ENCODE results near the gene PKHD1. TPM values are rescaled to one million over a fixed set of nuclear protein-coding genes. Genes with fewer than 3 reads are reported as not detected.

The PKHD1 gene
- total and polyA plus RNA-seq, 2 of the 8 experiments (the other 6 are each of a cell fraction or from before 2014, with no cell fraction given) = 0.06 to 0.09 TPM

- H2BK15ac ChIP-seq (ENCODE audit: low read length) = no peak overlapping the region
- no peak overlapping the region for H3K56ac ChIP-seq (replicated peaks; ENCODE audit: insufficient read length, low read depth, low read length)
- no peak overlapping the region for H2AFZ ChIP-seq (ENCODE audit: low read length)
- no peaks in the 10 kb centered on the region for H3K36me3 ChIP-seq (ENCODE audit: control insufficient read depth in 2 of 4, insufficient read depth in 4 of 4, low read length in 3 of 4)
- no peaks in the 10 kb centered on the region for H3K79me1 ChIP-seq (ENCODE audit: low read depth, low read length)
- no peak overlapping the region for H4K91ac ChIP-seq (replicated peaks; ENCODE audit: insufficient read length, low read length)
- no peak overlapping the region for H4K8ac ChIP-seq (ENCODE audit: extremely low read depth, insufficient read depth, low read length)
- POLR2A ChIA-PET (ENCODE audit: partially characterized antibody) = no interaction called here
- H2BK5ac ChIP-seq (ENCODE audit: low read depth, low read length) = no peak overlapping the region
- H3K79me2 ChIP-seq (ENCODE audit: control insufficient read depth in 1 of 2, insufficient read depth in 2 of 2, low read length in 2 of 2) = no peaks in the 10 kb centered on the region
- DNase-seq (ENCODE audit: low read depth in 1 of 2, low spot score in 2 of 2) (no peak), FAIRE-seq (no peak)
- H3K9ac ChIP-seq (replicated peaks in 1 of 4; ENCODE audit: extremely low read depth in 1 of 4, low read depth in 3 of 4, low read length in 3 of 4) = no peak overlapping the region
- no peak overlapping the region for H4K5ac ChIP-seq (ENCODE audit: insufficient read length, low read depth, low read length)
- H2BK20ac ChIP-seq (ENCODE audit: low read length) = no peak overlapping the region
- no peak overlapping the region for H2BK120ac ChIP-seq (replicated peaks; ENCODE audit: low read depth, low read length)
- no peak overlapping the region for H3K18ac ChIP-seq (ENCODE audit: extremely low read depth, low read length)
- TF ChIP-seq NRF1 (IDR thresholded peaks at IDR 0.05; ENCODE audit: low read depth, low read length) (no peak), BRCA1 (IDR thresholded peaks at IDR 0.05; ENCODE audit: low read depth, low read length) (no peak), SIN3A (conservative IDR thresholded peaks at IDR 0.05 in 1 of 2, IDR thresholded peaks at IDR 0.05 in 1 of 2; ENCODE audit: low read depth in 1 of 2, low read length in 2 of 2) (no peak), TEAD4 (IDR thresholded peaks at IDR 0.05; ENCODE audit: low read depth, low read length) (no peak), EGR1 (IDR thresholded peaks at IDR 0.05; ENCODE audit: borderline replicate concordance, low read depth, low read length) (no peak), SIX5 (IDR thresholded peaks at IDR 0.05; ENCODE audit: low read depth, low read length) (no peak), PHF8 (conservative IDR thresholded peaks at IDR 0.05; ENCODE audit: low read depth, low read length) (no peak), RBBP5 (IDR thresholded peaks at IDR 0.05; ENCODE audit: borderline replicate concordance, low read depth, low read length) (no peak)
- H4K20me1 ChIP-seq (replicated peaks in 1 of 2; ENCODE audit: control insufficient read depth in 1 of 2, insufficient read depth in 2 of 2, low read length in 2 of 2) = no peaks in the 10 kb centered on the region
- H3K23me2 ChIP-seq (ENCODE audit: low read depth, low read length) = no peaks in the 10 kb centered on the region
- no peak overlapping the region for H3K23ac ChIP-seq (ENCODE audit: insufficient read length)
- H3K4me2 ChIP-seq (ENCODE audit: insufficient read depth in 1 of 2, low read depth in 2 of 2, low read length in 2 of 2) = no peak overlapping the region
- no peaks in the 10 kb centered on the region for H3K4me1 ChIP-seq (replicated peaks in 1 of 4; ENCODE audit: control insufficient read depth in 3 of 4, insufficient read depth in 4 of 4, low read length in 3 of 4)
- H3K4me3 ChIP-seq (ENCODE audit: extremely low read depth in 1 of 4, insufficient read depth in 2 of 4, low read depth in 3 of 4, low read length in 4 of 4) = no peak overlapping the region
- WGBS, 2 experiments (ENCODE audit: extremely low coverage in 1 of 2, insufficient coverage in 1 of 2, insufficient read length in 1 of 2, insufficient replicate concordance in 2 of 2, low coverage in 1 of 2, low lambda C conversion rate in 2 of 2, missing lambda C conversion rate in 1 of 2) = 89% methylated on average over 5 of the region's 5 CpGs; no CpG with 5 or more reads in 1 of the 2 experiments
- no peak overlapping the region for H2BK12ac ChIP-seq (ENCODE audit: low read depth, low read length)
- no peak overlapping the region for H3K27ac ChIP-seq (ENCODE audit: low read depth, low read length)
- no peaks in the 10 kb centered on the region for H3K9me3 ChIP-seq (ENCODE audit: insufficient read depth in 2 of 2, low read depth in 1 of 2, low read length in 1 of 2)
- H3K27me3 ChIP-seq (replicated peaks in 1 of 4; ENCODE audit: control insufficient read depth in 3 of 4, extremely low read depth in 1 of 4, insufficient read depth in 3 of 4, low read length in 3 of 4) = no peaks in the 10 kb centered on the region
- H2AK5ac ChIP-seq (ENCODE audit: low read depth, low read length) = no peak overlapping the region
- no peak overlapping the region for H3K4ac ChIP-seq (replicated peaks; ENCODE audit: insufficient read length, low read depth, low read length)
- CTCF ChIA-PET (ENCODE audit: partially characterized antibody) = interaction anchor here (0.7 to 2.3 kb wide), 27 partner anchors 9 to 423 kb away, joined by 3 to 15 read pairs (median 4); no protein-coding TSS in a partner anchor
- H3K14ac ChIP-seq (ENCODE audit: insufficient read length) = no peak overlapping the region
These were observed 517.1 kb downstream of the PKHD1 start for GRCh38 chr6:51570168-51570921.

All from H1 (cell line).